ENCODE results near the gene ASS1.

Gene ASS1

GRCh38 chr9:130521715-130522114 lies 77.0 kb downstream of the ASS1 start:
- peaks cover 21% of the 10 kb centered on the region for H3K4me1 ChIP-seq (ENCODE audit: control insufficient read depth, insufficient read depth, low read length)
- H3K9ac ChIP-seq (ENCODE audit: low read length): no peak overlapping the region
- no peak overlapping the region for H3K4me3 ChIP-seq (ENCODE audit: low read depth, low read length)
- no peaks in the 10 kb centered on the region for H3K27me3 ChIP-seq (ENCODE audit: control insufficient read depth, insufficient read depth, low read length)
- no peaks in the 10 kb centered on the region for H3K36me3 ChIP-seq (ENCODE audit: control insufficient read depth, insufficient read depth, low read length)
- H3K27ac ChIP-seq (ENCODE audit: low read depth, low read length): no peak overlapping the region
- no peaks in the 10 kb centered on the region for H3K9me3 ChIP-seq (ENCODE audit: control insufficient read depth, insufficient read depth, low read depth, low read length)

- Histone ChIP-seq H3K4me1 (ENCODE audit: control insufficient read depth, insufficient read depth, low read length) (peaks cover 22% of the 10 kb centered on the region), H3K9me3 (ENCODE audit: control insufficient read depth, insufficient read depth, low read depth, low read length) (no peaks in the 10 kb centered on the region), H3K27me3 (ENCODE audit: control insufficient read depth, insufficient read depth, low read length) (no peaks in the 10 kb centered on the region), H3K4me3 (ENCODE audit: low read depth, low read length) (no peak overlapping the region), H3K27ac (ENCODE audit: low read depth, low read length) (no peak overlapping the region), H3K36me3 (ENCODE audit: control insufficient read depth, insufficient read depth, low read length) (no peaks in the 10 kb centered on the region), H3K9ac (ENCODE audit: low read length) (no peak overlapping the region)
These were observed 77.6 kb downstream of the ASS1 start for GRCh38 chr9:130522233-130522808.

- no peak overlapping the region for H3K9ac ChIP-seq (ENCODE audit: low read length)
These were observed 79.2 kb downstream of the ASS1 start for GRCh38 chr9:130523921-130524320.

GRCh38 chr9:130526193-130526853 lies 81.6 kb downstream of the ASS1 start:
- no peaks in the 10 kb centered on the region for H3K36me3 ChIP-seq (ENCODE audit: control insufficient read depth, insufficient read depth, low read length)
- no peaks in the 10 kb centered on the region for H3K9me3 ChIP-seq (ENCODE audit: control insufficient read depth, insufficient read depth, low read depth, low read length)
- no peak overlapping the region for H3K27ac ChIP-seq (ENCODE audit: low read depth, low read length)
- no peaks in the 10 kb centered on the region for H3K27me3 ChIP-seq (ENCODE audit: control insufficient read depth, insufficient read depth, low read length)
- no peak overlapping the region for H3K4me3 ChIP-seq (ENCODE audit: low read depth, low read length)
- H3K4me1 ChIP-seq (ENCODE audit: control insufficient read depth, insufficient read depth, low read length): peaks cover 31% of the 10 kb centered on the region
- no peak overlapping the region for H3K9ac ChIP-seq (ENCODE audit: low read length)

More at GRCh38 chr9:130523921-130524320, 79.2 kb downstream of the ASS1 start:
- Histone ChIP-seq H3K9me3 (ENCODE audit: control insufficient read depth, insufficient read depth, low read depth, low read length) (no peaks in the 10 kb centered on the region), H3K27me3 (ENCODE audit: control insufficient read depth, insufficient read depth, low read length) (no peaks in the 10 kb centered on the region), H3K36me3 (ENCODE audit: control insufficient read depth, insufficient read depth, low read length) (no peaks in the 10 kb centered on the region), H3K27ac (ENCODE audit: low read depth, low read length) (no peak overlapping the region), H3K4me1 (ENCODE audit: control insufficient read depth, insufficient read depth, low read length) (peaks cover 31% of the 10 kb centered on the region), H3K4me3 (ENCODE audit: low read depth, low read length) (no peak overlapping the region)

GRCh38 chr9:130526854-130527650 lies 82.3 kb downstream of the ASS1 start:
- no peak overlapping the region for H3K9ac ChIP-seq (ENCODE audit: low read length)
- H3K36me3 ChIP-seq (ENCODE audit: control insufficient read depth, insufficient read depth, low read length): no peaks in the 10 kb centered on the region
- H3K27me3 ChIP-seq (ENCODE audit: control insufficient read depth, insufficient read depth, low read length): no peaks in the 10 kb centered on the region
- H3K27ac ChIP-seq (ENCODE audit: low read depth, low read length): no peak overlapping the region
- no peak overlapping the region for H3K4me3 ChIP-seq (ENCODE audit: low read depth, low read length)
- peaks cover 28% of the 10 kb centered on the region for H3K4me1 ChIP-seq (ENCODE audit: control insufficient read depth, insufficient read depth, low read length)
- no peaks in the 10 kb centered on the region for H3K9me3 ChIP-seq (ENCODE audit: control insufficient read depth, insufficient read depth, low read depth, low read length)

- Histone ChIP-seq H3K36me3 (ENCODE audit: control insufficient read depth, insufficient read depth, low read length) (no peaks in the 10 kb centered on the region), H3K4me1 (ENCODE audit: control insufficient read depth, insufficient read depth, low read length) (peaks cover 28% of the 10 kb centered on the region; the same call in 1 of the 2 replicates), H3K9me3 (ENCODE audit: control insufficient read depth, insufficient read depth, low read depth, low read length) (no peaks in the 10 kb centered on the region), H3K4me3 (ENCODE audit: low read depth, low read length) (no peak overlapping the region), H3K27ac (ENCODE audit: low read depth, low read length) (no peak overlapping the region), H3K9ac (ENCODE audit: low read length) (no peak overlapping the region), H3K27me3 (ENCODE audit: control insufficient read depth, insufficient read depth, low read length) (no peaks in the 10 kb centered on the region)
These were observed 83.0 kb downstream of the ASS1 start for GRCh38 chr9:130527651-130528310.

- H3K4me1 ChIP-seq (ENCODE audit: control insufficient read depth, insufficient read depth, low read length): peaks cover 23% of the 10 kb centered on the region; the same call in 1 of the 2 replicates
- no peak overlapping the region for H3K9ac ChIP-seq (ENCODE audit: low read length)
- H3K4me3 ChIP-seq (ENCODE audit: low read depth, low read length): no peak overlapping the region
- H3K27ac ChIP-seq (ENCODE audit: low read depth, low read length): no peak overlapping the region
- H3K9me3 ChIP-seq (ENCODE audit: control insufficient read depth, insufficient read depth, low read depth, low read length): no peaks in the 10 kb centered on the region
- H3K27me3 ChIP-seq (ENCODE audit: control insufficient read depth, insufficient read depth, low read length): no peaks in the 10 kb centered on the region
- H3K36me3 ChIP-seq (ENCODE audit: control insufficient read depth, insufficient read depth, low read length): no peaks in the 10 kb centered on the region
These were observed 83.9 kb downstream of the ASS1 start for GRCh38 chr9:130528674-130529073.

GRCh38 chr9:130530938-130531337 lies 86.2 kb downstream of the ASS1 start:
- H3K27me3 ChIP-seq (ENCODE audit: control insufficient read depth, insufficient read depth, low read length): peaks cover 4% of the 10 kb centered on the region; the same call in 1 of the 2 replicates

GRCh38 chr9:130531670-130532069 lies 86.9 kb downstream of the ASS1 start:
- Histone ChIP-seq H3K27me3 (ENCODE audit: control insufficient read depth, insufficient read depth, low read length) (peaks cover 9% of the 10 kb centered on the region), H3K9me3 (ENCODE audit: control insufficient read depth, insufficient read depth, low read depth, low read length) (no peaks in the 10 kb centered on the region), H3K9ac (ENCODE audit: low read length) (no peak overlapping the region), H3K4me1 (ENCODE audit: control insufficient read depth, insufficient read depth, low read length) (peaks cover 25% of the 10 kb centered on the region), H3K4me3 (ENCODE audit: low read depth, low read length) (no peak overlapping the region), H3K36me3 (ENCODE audit: control insufficient read depth, insufficient read depth, low read length) (no peaks in the 10 kb centered on the region), H3K27ac (ENCODE audit: low read depth, low read length) (no peak overlapping the region)

More at GRCh38 chr9:130530938-130531337, 86.2 kb downstream of the ASS1 start:
- Histone ChIP-seq H3K4me1 (ENCODE audit: control insufficient read depth, insufficient read depth, low read length) (peaks cover 22% of the 10 kb centered on the region), H3K9ac (ENCODE audit: low read length) (no peak overlapping the region), H3K4me3 (ENCODE audit: low read depth, low read length) (no peak overlapping the region), H3K36me3 (ENCODE audit: control insufficient read depth, insufficient read depth, low read length) (no peaks in the 10 kb centered on the region), H3K27ac (ENCODE audit: low read depth, low read length) (no peak overlapping the region), H3K9me3 (ENCODE audit: control insufficient read depth, insufficient read depth, low read depth, low read length) (no peaks in the 10 kb centered on the region)

- Histone ChIP-seq H3K27ac (ENCODE audit: low read depth, low read length) (no peak overlapping the region), H3K4me3 (ENCODE audit: low read depth, low read length) (no peak overlapping the region), H3K4me1 (ENCODE audit: control insufficient read depth, insufficient read depth, low read length) (peaks cover 25% of the 10 kb centered on the region), H3K9me3 (ENCODE audit: control insufficient read depth, insufficient read depth, low read depth, low read length) (no peaks in the 10 kb centered on the region), H3K27me3 (ENCODE audit: control insufficient read depth, insufficient read depth, low read length) (peaks cover 12% of the 10 kb centered on the region), H3K36me3 (ENCODE audit: control insufficient read depth, insufficient read depth, low read length) (no peaks in the 10 kb centered on the region), H3K9ac (ENCODE audit: low read length) (no peak overlapping the region)
These were observed 87.8 kb downstream of the ASS1 start for GRCh38 chr9:130532426-130533080.
